HG02981 (cell line): ENCODE measurements around the gene GPR83.
"Not testable (repeated sequence)": the region's sequence is repeated elsewhere in the genome, so short reads cannot be mapped to it uniquely, and the experiment has no call there.

Experiments used
- ATAC-seq: cut with Tn5 transposase; IDR thresholded peaks from one replicate; pipeline ENCODE4 v1.9.1; 2021; ENCODE audit warnings: mild to moderate bottlenecking, moderate library complexity; ENCODE audit not compliant: unreplicated experiment

Gene GPR83

GRCh38 chr11:94400839-94401772 is at the start of gene GPR83:
Gene GPR83, minus strand, starts transcription at chr11:94401419. Its CDS starts 172 bp downstream, at chr11:94401247.
- ATAC-seq, result no peak

GRCh38 chr11:94450048-94450447 is 48.8 kb upstream of the GPR83 start:
- ATAC-seq, result no peak

GRCh38 chr11:94449437-94449836 is 48.2 kb upstream of the GPR83 start:
- no peak for ATAC-seq

GRCh38 chr11:94449029-94449428 is 47.8 kb upstream of the GPR83 start:
- no peak for ATAC-seq

- no peak for ATAC-seq
Observed at GRCh38 chr11:94447149-94447548, 45.9 kb upstream of the GPR83 start.

DNA sequence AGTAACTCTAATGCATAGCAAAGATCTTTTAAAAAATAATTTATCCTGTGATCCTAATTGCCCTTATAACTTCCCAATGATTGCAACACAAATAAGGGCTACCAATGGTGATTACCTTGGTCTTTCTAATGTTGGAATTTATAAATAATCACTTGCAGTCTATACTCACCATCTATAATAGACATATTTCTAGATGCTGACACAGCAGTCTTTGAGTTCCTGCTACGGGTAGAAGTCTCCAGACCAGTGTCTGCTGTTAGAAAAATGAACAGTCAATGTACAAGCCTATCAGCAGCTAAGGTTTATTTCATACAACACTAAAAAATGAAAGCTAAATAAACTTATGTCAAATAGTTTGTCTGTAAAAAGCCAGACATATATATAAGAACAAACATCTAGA is 44.4 kb upstream of the GPR83 start:
- ATAC-seq, result no peak

DNA sequence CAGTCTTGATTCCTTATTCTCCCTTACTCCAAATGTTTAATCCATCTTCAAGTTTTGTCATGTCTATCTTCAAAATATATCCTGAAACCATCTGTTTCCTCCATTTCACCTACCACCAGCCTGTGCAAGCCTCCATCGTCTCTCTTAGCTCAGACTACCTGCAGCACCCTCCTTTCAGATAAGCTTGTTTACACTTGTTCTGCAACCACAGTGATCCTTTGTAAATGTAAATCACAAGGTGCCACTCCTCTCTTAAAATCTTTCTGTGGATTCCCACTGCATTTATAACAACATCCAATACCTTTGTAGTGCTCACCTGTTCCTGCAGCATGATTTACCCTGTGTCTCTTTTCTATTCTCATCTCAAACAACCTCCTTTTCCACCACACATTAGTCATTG is 31.8 kb upstream of the GPR83 start:
- no peak for ATAC-seq

GRCh38 chr11:94424662-94425061 is 23.4 kb upstream of the GPR83 start:
- ATAC-seq, result no peak

- ATAC-seq, result no peak
Observed at GRCh38 chr11:94424011-94424410, 22.8 kb upstream of the GPR83 start.

- no peak for ATAC-seq
Observed at GRCh38 chr11:94423507-94423906, 22.3 kb upstream of the GPR83 start.

DNA sequence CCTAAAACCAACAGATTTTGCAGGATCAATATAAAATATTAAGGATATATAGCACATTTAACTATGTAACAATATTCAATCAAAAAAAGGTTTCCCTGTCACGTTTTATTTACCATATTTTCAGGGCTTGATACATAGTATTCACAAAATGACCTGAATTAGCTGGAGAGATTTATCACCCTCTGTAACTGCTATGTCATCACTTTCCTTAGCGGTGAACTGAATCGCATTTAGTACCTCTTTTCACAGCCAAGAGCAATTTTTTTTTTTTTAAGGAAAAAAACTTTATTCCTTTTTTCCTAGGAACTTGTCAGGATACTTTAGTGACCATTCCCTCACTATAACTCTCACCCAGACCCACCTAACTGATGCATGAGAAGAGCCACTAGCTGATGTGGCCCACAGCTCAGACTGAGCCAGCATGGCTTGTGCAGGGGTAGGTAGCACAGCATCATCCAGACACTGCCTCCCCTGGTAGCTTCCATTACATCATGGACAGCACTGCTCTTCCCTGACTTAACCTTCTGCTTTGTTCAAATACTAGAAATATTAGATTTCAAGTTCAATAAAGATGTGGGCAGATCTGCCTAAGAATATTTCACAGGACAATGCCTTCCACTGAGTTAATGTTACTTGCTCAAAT is 17.0 kb upstream of the GPR83 start:
- ATAC-seq, result no peak

- no peak for ATAC-seq
Observed at GRCh38 chr11:94417386-94417987, 16.3 kb upstream of the GPR83 start.

DNA sequence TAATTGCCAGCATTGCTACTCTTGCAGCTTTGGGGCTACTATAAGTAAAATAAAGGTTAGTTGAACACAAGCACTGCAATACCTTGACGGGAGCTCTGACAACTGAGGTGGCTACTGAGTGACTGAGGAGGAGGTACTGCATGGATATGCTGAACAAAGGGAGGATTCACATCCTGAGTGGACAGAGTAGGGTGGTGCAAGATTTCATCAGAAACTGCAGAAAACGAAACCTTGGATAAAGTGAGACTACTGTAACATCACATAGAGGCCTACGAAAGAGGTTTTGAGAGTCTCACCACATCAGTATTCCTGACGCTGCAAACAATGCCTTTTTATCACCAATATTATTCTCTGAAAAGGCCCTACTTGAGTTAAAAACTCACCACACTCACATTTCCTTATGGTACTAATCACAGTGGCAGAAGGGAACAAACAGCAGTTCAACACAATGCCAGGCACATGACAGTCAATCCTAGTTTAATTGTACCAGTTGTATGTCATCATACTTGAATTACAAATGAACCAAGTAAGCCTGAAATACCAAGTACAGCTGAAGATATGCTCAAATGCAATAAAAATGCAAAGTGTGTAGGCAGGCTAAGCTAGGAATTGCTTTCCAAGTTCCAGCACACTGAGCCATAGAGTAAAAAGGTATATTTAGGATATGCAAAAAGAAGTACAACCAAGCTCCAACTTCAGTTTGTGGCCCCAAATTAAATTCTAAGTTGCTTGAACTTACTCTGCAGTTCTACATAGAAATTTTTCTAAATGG is 4.0 kb upstream of the GPR83 start:
- no peak for ATAC-seq

- ATAC-seq, result no peak
Observed at GRCh38 chr11:94402355-94402754, 1.1 kb upstream of the GPR83 start.

DNA sequence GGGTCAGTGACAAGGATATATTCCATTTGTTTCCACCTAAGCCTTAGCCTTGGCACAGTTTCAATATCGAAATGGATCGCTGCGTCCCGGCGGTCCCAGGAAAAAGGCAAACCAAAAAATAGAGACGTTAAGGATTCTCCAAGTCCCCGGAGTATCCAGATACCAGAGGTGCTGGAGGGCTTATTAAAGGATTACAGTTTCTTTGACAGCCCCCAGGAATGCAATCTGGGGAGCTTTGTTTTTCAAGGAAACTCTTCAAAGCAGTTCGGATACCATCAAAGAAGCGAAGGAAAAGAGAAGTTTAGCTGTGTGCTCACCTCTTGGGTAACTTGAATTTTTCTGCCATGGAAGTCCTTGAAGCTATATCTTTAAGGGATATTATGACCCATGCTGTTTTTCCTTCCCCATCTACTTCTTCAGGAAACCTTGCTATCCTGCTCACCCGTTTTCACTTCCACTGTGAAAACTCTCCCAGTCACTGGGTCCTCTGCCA is 600 bp upstream of the GPR83 start:
- ATAC-seq, result no peak

DNA sequence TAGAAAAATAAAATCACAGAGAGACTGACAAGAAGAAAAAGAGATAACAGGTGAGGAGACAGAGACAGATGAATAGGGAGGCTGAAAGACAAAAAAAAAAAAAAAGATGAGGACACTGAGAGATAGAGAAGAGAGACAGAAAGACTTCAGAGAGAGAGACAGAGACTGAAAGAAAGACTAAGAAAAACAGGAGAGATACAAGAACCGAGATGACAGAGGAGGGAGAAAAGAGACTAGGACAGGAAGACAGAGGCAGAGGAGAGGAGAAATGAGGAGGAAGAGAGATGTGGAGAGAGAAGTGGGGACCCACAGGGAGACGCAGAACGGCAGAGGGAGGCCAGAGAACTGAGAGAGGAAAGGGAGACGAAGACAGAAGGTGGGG is 771 bp downstream of the GPR83 start:
- no peak for ATAC-seq

DNA sequence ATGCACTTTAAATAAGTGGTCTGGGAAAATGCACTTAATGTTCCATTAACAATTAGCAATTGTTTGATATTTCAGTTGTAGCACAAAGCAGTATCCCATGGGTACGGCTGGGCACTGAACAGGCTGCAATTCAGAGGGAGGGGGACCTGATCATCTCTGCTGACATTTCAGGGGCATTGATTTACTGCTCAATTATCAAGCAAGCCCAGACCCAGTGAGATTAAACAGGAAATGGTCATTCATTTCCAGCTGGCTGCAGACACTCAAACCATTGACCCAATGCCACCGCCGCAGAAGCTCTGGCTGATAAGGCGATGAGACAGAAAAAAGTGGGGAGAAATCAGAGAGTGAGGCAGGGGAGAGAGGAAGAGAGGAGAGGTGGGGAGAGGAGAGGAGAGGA is 1.2 kb downstream of the GPR83 start:
- ATAC-seq, result no peak

- no peak for ATAC-seq
Observed at GRCh38 chr11:94398101-94398500, 3.1 kb downstream of the GPR83 start.

DNA sequence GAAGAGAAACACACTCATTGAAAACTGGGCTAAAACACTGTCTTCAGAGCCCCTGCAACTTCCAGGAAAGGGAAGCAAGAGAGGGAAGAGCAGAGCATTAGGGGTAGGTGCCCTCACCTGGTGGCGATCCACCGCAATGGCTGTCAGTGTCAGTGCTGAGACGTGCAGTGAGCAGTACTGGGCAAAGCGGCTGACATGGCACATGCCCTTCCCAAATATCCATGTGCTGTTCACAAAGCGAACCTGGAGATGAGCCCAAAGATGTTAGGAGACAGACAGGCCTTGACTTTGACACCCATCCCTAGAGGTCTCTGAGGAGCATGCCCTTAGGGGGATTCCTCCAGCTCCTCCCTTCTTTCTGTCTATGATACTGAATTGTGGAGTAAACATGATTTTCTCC is 4.9 kb downstream of the GPR83 start:
- no peak for ATAC-seq

- ATAC-seq, result not testable (repeated sequence)
Observed at GRCh38 chr11:94391937-94392336, 9.3 kb downstream of the GPR83 start.

- no peak for ATAC-seq
Observed at GRCh38 chr11:94379613-94380012, 21.6 kb downstream of the GPR83 start.
